Activated CD4-positive, CD25-positive, alpha-beta regulatory T cell (primary cell): ENCODE results near the gene KISS1R.
"Not testable (repeated sequence)": the region's sequence is repeated elsewhere in the genome, so short reads cannot be mapped to it uniquely, and the experiment has no call there.

Experiments
- DNase-seq, 4 experiments: peaks; one replicate each; lab custom pipeline; 2025; lab: John Stamatoyannopoulos, UW

Gene KISS1R

GRCh38 chr19:881385-882071 lies 35.6 kb upstream of the KISS1R start:
- DNase-seq: no peak

- DNase-seq: no peak
Measured at GRCh38 chr19:882871-883497, 34.1 kb upstream of the KISS1R start.

GRCh38 chr19:883661-884211 lies 33.4 kb upstream of the KISS1R start:
- DNase-seq: no peak

- no peak for DNase-seq
Measured at GRCh38 chr19:884420-885211, 32.5 kb upstream of the KISS1R start.

GRCh38 chr19:885536-886224 lies 31.5 kb upstream of the KISS1R start:
- DNase-seq: no peak

GRCh38 chr19:887072-887471 lies 30.1 kb upstream of the KISS1R start:
- DNase-seq: no peak

- DNase-seq: no peak
Measured at GRCh38 chr19:887599-887998, 29.5 kb upstream of the KISS1R start.

GRCh38 chr19:888581-889385 lies 28.4 kb upstream of the KISS1R start:
- peak in 3 of 4 experiments; percentile 36 to 54 (median 45) for DNase-seq

GRCh38 chr19:889662-890295 lies 27.4 kb upstream of the KISS1R start:
- DNase-seq: no peak

GRCh38 chr19:890831-891230 lies 26.3 kb upstream of the KISS1R start:
- DNase-seq: no peak

GRCh38 chr19:891421-892200 lies 25.5 kb upstream of the KISS1R start:
- not testable (repeated sequence) for DNase-seq

- DNase-seq: no peak
Measured at GRCh38 chr19:892243-892893, 24.8 kb upstream of the KISS1R start.

GRCh38 chr19:892894-893689 lies 24.0 kb upstream of the KISS1R start, which contains the start of the genes MED16 and RNU6-9:
Gene MED16, minus strand, starts transcription at chr19:893187. Its CDS starts 2,056 bp downstream, at chr19:891131.
Gene RNU6-9, plus strand, starts transcription at chr19:893484.
- DNase-seq: peak; percentile 66 to 84 (median 78)

- no peak for DNase-seq
Measured at GRCh38 chr19:896434-896833, 20.7 kb upstream of the KISS1R start.

GRCh38 chr19:896999-897398 lies 20.1 kb upstream of the KISS1R start:
- no peak for DNase-seq

GRCh38 chr19:897442-898039 lies 19.6 kb upstream of the KISS1R start:
- no peak for DNase-seq

- no peak for DNase-seq
Measured at GRCh38 chr19:898663-899062, 18.5 kb upstream of the KISS1R start.
